Measurements from ENCODE around the gene ITCH.

DNA sequence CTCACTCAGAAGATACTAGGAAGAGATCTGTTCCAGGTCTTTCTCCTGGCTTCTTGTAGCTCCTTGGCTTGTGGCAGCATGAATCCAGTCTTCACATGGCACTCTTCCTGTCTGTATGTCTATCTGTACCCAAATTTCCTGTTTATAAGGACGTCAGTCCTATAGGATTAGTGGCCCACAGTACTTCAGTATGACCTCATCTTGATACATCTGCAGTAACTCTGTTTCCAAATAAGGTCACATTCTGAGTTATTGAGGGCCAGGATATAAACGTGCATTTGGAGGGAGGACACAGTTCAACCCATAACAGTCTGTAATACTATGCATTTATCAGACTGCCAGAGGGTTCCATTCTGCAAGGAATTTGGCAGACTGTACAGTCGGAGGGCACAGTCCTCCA, 95.6 kb downstream of the ITCH start:
- TF ChIP-seq POLR2A (IDR thresholded peaks at IDR 0.05): no peak
- no peak for TF ChIP-seq CTCF (IDR thresholded peaks at IDR 0.05)
